Left colon (tissue), 2 donors: ENCODE data around the gene CRYGA. TPM values are rescaled to one million over a fixed set of nuclear protein-coding genes. Genes with fewer than 3 reads are reported as not detected.
"Not testable (repeated sequence)": the region's sequence is repeated elsewhere in the genome, so short reads cannot be mapped to it uniquely, and the experiment has no call there.

Source experiments
- ATAC-seq: fragments of 200-7000 bp; cut with Tn5 transposase; one replicate; pipeline ENCODE4 v1.9.1; 2020; ENCODE audit warnings: mild to moderate bottlenecking, moderate library complexity
- DNase-seq, 2 donors: peaks; one replicate each; pipeline ENCODE4 v3.0.0-alpha.2; 2020
- intact Hi-C, 2 donors: fragments of 100-400 bp; cut with DNase I in 1 of 2; cut with micrococcal nuclease in 1 of 2; formaldehyde crosslinking; loops; one replicate each; pipeline versions ENCODE4 v1.11.2 to v1.14.0; 2022; cut with DNase I, micrococcal nuclease
- total RNA-seq, 2 donors: library from RNA; stranded (reverse); fragmentation: NEBNext Ultra II Directional; extraction: Animal tissue kit (Norgen Biotek cat#: 25700); gene quantifications; one replicate each; pipeline ENCODE4 v1.2.1, GENCODE V29; 2021
- donor health status: DM: no; HTN: no; CAD: no.
- donor health status: DM: yes; HTN: yes; CAD: no.

The CRYGA gene
- total RNA-seq, 2 donors from 2014 or later, result not detected

GRCh38 chr2:208175069-208175839, 11.9 kb upstream of the CRYGA start:
- intact Hi-C loops, result loop anchor here in 1 of 2 donors (5.0 kb wide), 1 partner anchor 77 kb away; no protein-coding TSS in a partner anchor
- peak; percentile 99 for ATAC-seq
- peak; percentile 64 to 71 for DNase-seq

DNA sequence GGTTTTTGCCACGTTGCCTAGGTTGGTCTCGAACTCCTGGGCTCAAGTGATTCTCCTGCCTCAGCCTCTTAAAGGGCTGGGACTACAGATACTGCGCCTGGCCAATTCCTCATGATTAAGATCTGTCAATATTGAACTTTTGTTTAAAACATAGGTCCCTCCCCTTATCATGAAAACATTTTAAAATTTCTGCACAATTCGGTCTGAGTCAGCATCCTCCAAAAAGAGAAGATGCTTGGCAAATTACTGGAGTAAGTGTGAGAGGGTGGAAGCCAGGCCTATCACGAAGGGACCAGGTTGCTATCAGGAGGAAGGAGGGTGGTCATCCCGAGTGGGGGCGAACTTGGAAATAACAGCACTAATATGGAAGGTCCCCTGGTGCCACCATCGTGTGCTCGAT, 10.8 kb upstream of the CRYGA start:
- intact Hi-C loops, result no loop called here
- ATAC-seq (no peak), DNase-seq (no peak)

- no peak for ATAC-seq
- DNase-seq, result no peak
- intact Hi-C loops, result no loop called here
These were observed 8.7 kb upstream of the CRYGA start for GRCh38 chr2:208172125-208172524.

DNA sequence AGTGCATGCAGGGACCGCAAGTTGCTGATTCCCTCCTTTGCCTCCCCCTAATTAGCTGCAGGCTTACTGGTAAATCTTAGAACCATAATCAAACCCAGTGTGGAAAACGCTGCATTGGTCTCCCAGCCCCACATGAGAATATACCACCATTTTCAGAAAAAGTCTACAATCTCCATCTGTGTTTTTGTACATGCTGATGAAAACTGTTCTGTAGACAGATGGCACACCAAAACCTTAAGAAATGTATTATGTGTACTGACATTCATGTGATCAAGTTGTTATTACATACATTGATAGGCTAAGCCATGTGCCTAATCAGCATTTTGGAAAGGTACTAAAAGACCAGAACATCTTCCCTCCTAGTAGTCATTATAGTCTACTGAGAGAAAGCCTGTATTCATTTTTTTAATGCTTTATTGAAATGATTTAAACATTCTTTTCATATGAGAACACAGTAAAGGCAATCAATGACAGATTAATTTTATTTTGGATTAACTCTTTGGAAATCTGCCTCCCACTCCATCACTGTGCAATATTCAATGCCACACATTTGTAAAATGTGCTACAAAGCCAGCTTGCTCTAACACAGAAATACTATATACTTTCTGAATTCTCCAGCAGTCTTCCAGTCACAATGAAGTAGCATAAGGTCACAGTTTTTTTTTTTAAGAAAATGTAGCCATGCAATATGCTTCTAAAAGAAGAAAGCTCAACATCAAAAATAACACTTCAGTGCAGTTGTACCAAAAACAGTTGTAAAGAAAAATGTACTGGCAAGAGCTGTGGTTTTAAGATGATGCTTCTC, 1.8 kb upstream of the CRYGA start:
- DNase-seq, result no peak
- intact Hi-C loops, result no loop called here
- ATAC-seq, result no peak

DNA sequence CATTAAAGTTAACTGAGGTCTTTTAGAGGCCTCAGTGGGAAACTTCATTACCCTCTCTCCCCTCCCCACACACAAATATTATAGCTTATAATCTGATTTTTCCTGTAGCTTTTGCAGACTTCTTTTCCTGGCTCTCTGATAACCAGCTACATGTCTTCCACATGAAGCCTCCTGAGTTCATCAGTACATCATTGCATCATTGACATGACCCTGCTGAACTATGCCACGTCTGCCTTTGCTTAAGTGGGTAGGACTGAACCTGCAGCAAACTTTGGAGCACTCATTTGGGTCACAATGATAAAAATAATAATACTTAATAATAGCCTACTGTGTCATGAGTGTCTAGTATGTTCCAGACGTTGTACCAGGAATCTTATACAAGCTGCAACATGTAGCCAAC, 7.0 kb downstream of the CRYGA start:
- no peak for ATAC-seq
- DNase-seq, result no peak
- intact Hi-C loops, result no loop called here

- no peak for DNase-seq
- no peak for ATAC-seq
These were observed 10.2 kb downstream of the CRYGA start for GRCh38 chr2:208153156-208153555.

GRCh38 chr2:208150956-208151355, 12.4 kb downstream of the CRYGA start:
- DNase-seq (no peak), ATAC-seq (no peak)
- intact Hi-C loops, result no loop called here

More at GRCh38 chr2:208153156-208153555, 10.2 kb downstream of the CRYGA start:
- intact Hi-C loops, result no loop called here

DNA sequence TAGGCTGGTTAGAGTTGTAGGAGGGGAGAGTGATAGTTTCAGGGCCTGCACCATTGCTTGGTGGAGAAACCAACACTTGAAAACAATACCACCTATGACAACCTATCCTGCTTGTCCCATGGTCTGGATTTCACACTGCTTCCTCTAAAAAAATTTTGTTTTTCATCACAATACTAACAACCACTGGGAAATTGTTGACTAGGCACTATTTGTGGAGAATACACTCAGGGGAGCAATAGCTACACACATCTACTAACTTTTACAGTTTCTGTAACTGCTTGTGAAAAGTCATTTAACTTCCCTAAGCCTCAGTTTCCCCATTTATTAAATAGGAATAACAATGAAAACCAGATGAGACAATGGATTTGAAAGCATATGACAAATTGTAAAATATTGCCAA, 13.3 kb downstream of the CRYGA start:
- ATAC-seq (no peak), DNase-seq (no peak)
- intact Hi-C loops, result no loop called here

GRCh38 chr2:208148803-208149202, 14.6 kb downstream of the CRYGA start:
- ATAC-seq, result no peak
- intact Hi-C loops, result no loop called here
- DNase-seq, result no peak

DNA sequence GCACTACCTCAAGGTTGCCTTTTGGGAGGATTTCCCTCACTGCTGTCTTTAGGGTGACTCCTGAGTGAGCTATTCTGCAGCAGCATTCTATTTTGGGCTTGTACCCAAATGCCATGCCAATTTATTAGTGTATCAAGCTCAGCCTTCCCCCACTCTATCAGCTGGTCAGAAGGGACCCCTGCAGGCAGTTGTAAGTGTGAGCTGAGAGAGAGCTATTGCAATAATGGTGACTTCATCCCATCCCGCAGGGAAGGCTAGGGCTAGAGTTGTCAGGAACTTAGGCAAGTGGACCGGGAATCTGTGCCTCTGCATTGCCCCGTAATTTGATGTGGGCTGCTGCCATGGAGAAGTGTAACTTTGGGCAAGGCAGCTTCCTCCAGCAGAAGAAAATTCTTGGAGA, 15.6 kb downstream of the CRYGA start:
- intact Hi-C loops, result no loop called here
- DNase-seq (no peak), ATAC-seq (no peak)

DNA sequence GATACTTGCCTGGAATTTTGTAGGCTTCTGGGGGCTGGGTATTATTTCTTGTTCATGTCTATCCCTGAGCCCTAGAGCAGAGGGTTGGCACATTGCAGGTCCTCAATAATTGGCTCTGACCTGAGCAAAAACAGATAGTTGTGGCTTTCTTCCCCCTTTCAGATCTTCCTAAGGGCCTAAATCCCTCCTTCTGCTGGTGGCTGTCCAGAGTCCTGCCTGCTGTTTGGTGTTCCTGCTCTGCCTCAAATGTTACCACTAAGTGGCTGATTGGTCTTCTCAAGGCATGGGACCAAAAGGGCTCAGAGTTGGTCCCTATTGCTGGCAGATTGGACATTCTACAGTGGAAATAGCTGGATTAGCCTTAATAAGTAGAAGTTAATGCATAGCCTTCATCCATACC, 16.4 kb downstream of the CRYGA start:
- intact Hi-C loops, result no loop called here
- ATAC-seq, result no peak
- DNase-seq, result no peak

GRCh38 chr2:208146006-208146405, 17.4 kb downstream of the CRYGA start, which contains the start of gene CRYGB:
TSS of gene CRYGB (minus strand) at chr2:208146158. CDS start at chr2:208146120, 38 bp downstream.
- intact Hi-C loops, result no loop called here
- DNase-seq, result no peak
- no peak for ATAC-seq

GRCh38 chr2:208142925-208143799, 20.2 kb downstream of the CRYGA start:
- DNase-seq (no peak), ATAC-seq (no peak)
- intact Hi-C loops, result no loop called here

DNA sequence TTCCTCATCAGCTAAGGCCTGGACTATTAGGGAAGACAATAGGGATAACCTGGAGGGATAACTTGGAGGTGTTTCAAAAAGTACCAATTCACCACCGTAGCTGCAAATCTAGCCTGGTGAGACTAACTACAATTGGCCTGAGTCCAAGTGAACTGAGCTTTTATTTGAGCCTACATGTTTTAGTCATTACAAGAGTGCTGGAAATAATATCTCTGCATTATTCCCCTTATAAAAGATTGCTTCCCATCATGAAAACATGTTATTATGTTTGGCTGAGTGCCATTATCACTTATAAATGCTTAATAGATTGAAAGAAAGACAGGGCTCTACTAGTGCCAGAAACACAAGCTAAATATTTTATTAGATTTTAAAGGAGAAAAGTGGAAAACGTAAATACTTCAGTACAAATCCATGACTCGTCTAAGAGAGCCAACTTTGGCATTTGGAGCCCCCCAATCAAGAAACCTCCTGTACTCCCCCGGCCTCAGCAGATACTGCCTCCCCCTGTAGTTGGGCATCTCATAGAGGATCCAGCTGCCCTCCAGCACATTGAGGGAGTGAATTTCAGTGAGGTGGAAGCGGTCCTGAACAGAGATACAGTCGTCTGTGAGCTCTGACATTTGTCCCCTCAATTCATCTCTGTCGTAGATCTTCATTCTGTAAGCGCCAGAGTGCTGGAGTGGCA, 21.0 kb downstream of the CRYGA start:
- intact Hi-C loops, result no loop called here
- DNase-seq (no peak), ATAC-seq (no peak)

DNA sequence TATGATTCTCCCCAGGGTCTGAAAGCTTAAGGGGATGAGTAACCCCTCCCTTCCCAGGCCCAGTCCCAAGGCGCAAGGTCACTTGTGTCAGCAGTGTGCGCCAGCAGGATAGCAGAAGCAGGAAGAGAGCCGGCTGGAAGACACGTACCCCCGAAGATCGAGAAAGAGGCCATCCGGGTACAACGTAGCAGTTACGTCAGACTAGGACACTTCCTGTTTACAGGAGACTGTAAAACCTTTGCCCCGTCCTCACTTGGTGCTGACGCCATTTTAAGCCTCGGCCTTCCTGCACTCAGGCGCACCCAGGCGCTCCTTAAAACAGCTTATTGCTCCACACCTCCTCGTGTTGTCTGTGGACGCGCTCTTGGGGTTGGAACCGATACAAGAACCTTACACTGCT, 23.9 kb downstream of the CRYGA start:
- DNase-seq (no peak), ATAC-seq (no peak)
- intact Hi-C loops, result no loop called here

DNA sequence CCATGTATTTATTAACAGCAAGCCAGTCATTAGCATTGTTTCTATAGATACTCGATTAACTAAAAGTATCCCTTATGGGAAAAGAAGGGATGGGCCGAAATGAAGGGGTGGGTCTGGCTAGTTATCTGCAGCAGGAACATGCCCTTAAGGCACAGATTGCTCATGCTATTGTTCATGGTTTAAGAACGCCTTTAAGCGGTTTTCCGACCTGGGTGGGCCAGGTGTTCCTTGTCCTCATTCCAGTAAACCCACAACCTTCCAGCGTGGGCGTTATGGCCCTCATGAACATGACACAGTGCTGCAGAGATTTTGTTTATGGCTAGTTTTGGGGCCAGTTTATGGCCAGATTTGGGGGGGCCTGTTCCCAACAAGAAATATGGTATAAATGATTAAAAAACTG, 25.1 kb downstream of the CRYGA start:
- DNase-seq, ATAC-seq, intact Hi-C loops: not testable (repeated sequence)

GRCh38 chr2:208136716-208137094, 26.7 kb downstream of the CRYGA start:
- intact Hi-C loops, result no loop called here
- no peak for ATAC-seq
- DNase-seq, result no peak

GRCh38 chr2:208135794-208136715, 27.3 kb downstream of the CRYGA start:
- peak; percentile 95 for ATAC-seq
- DNase-seq, result peak in 1 of 2 donors; percentile 23
- intact Hi-C loops, result no loop called here
